SK-N-SH treated with all-trans-retinoic acid at 6 μM for 48 hours (cell line): ENCODE measurements around the gene VAC14.

Experiments used
- ATAC-seq: fragments of 200-7000 bp; cut with Tn5 transposase; 3 replicates; pipeline ENCODE4 v1.9.1; 2020; ENCODE audit warnings: mild to moderate bottlenecking, moderate library complexity
- ARNTL ChIP-seq: fragments of 450-650 bp; formaldehyde crosslinking; IDR thresholded peaks from 2 replicates; pipeline ENCODE4 v1.5.0; 2020; ENCODE audit warnings: low read depth, mild to moderate bottlenecking, moderate library complexity, borderline replicate concordance
- BACH2 ChIP-seq: fragments of 250-450 bp; sonication (Bioruptor Pico); IDR thresholded peaks from 2 replicates; pipeline ENCODE4 v1.9.0; 2021; ENCODE audit warnings: mild to moderate bottlenecking, borderline replicate concordance
- CSDC2 ChIP-seq: fragments of 250-450 bp; sonication (Bioruptor Pico); IDR thresholded peaks from 2 replicates; pipeline ENCODE4 v1.5.0; 2020; ENCODE audit warnings: mild to moderate bottlenecking, moderate library complexity
- ESRRG ChIP-seq: fragments of 250-450 bp; sonication (Bioruptor Pico); IDR thresholded peaks from 2 replicates; pipeline ENCODE4 v1.6.1; 2021; ENCODE audit warnings: mild to moderate bottlenecking
- GLIS3 ChIP-seq: fragments of 250-450 bp; sonication (Bioruptor Pico); IDR thresholded peaks from 2 replicates; pipeline ENCODE4 v1.5.0; 2020; ENCODE audit warnings: mild to moderate bottlenecking, moderate library complexity
- ISL1 ChIP-seq: fragments of 250-450 bp; sonication (Bioruptor Pico); IDR thresholded peaks from 2 replicates; pipeline ENCODE4 v2.1.2; 2022; ENCODE audit warnings: mild to moderate bottlenecking, moderate library complexity
- OSR1 ChIP-seq: fragments of 250-450 bp; sonication (Bioruptor Pico); IDR thresholded peaks from 2 replicates; pipeline ENCODE4 v1.8.0; 2022; ENCODE audit warnings: moderate library complexity, mild to moderate bottlenecking, inconsistent platforms
- PPARA ChIP-seq: fragments of 250-450 bp; sonication (Bioruptor Pico); IDR thresholded peaks from 2 replicates; pipeline ENCODE4 v1.5.0; 2020; ENCODE audit warnings: mild to moderate bottlenecking, borderline replicate concordance
- TCF4 ChIP-seq: fragments of 250-450 bp; sonication (Bioruptor Pico); IDR thresholded peaks from 2 replicates; pipeline ENCODE4 v1.8.0; 2021; ENCODE audit warnings: mild to moderate bottlenecking, moderate library complexity, borderline replicate concordance
- TOX ChIP-seq: fragments of 250-450 bp; sonication (Bioruptor Pico); IDR thresholded peaks from 2 replicates; pipeline ENCODE4 v1.8.0; 2021; ENCODE audit warnings: mild to moderate bottlenecking, moderate library complexity, borderline replicate concordance
- TSHZ2 ChIP-seq: fragments of 250-450 bp; sonication (Bioruptor Pico); IDR thresholded peaks from 2 replicates; pipeline ENCODE4 v1.5.0; 2020; ENCODE audit warnings: mild to moderate bottlenecking, moderate library complexity
- ZC3H10 ChIP-seq: fragments of 250-450 bp; sonication (Bioruptor Pico); IDR thresholded peaks from 2 replicates; pipeline ENCODE4 v1.5.1; 2021; ENCODE audit warnings: mild to moderate bottlenecking, moderate library complexity
- ZFP3 ChIP-seq: fragments of 250-450 bp; sonication (Bioruptor Pico); IDR thresholded peaks from 2 replicates; pipeline ENCODE4 v1.5.0; 2020; ENCODE audit warnings: mild to moderate bottlenecking, moderate library complexity
- ZFP30 ChIP-seq: fragments of 450-650 bp; formaldehyde crosslinking; IDR thresholded peaks from 2 replicates; pipeline ENCODE4 v1.5.0; 2022; ENCODE audit warnings: mild to moderate bottlenecking, moderate library complexity
- ZNF565 ChIP-seq: fragments of 450-650 bp; formaldehyde crosslinking; conservative IDR thresholded peaks from 2 replicates; pipeline ENCODE4 v1.5.0; 2020; ENCODE audit warnings: low read depth, mild to moderate bottlenecking, moderate library complexity
- ZNF70 ChIP-seq: fragments of 450-650 bp; formaldehyde crosslinking; IDR thresholded peaks from 2 replicates; pipeline ENCODE4 v1.5.0; 2020; ENCODE audit warnings: mild to moderate bottlenecking, moderate library complexity
- ZNF8 ChIP-seq: fragments of 450-650 bp; formaldehyde crosslinking; IDR thresholded peaks from 2 replicates; pipeline ENCODE4 v1.5.0; 2020; ENCODE audit warnings: mild to moderate bottlenecking, moderate library complexity
- TF ChIP-seq, protein P1 (sequence below): fragments of 250-450 bp; sonication (Bioruptor Pico); IDR thresholded peaks from 2 replicates; pipeline ENCODE4 v1.8.0; 2021; ENCODE audit warnings: low read depth, mild to moderate bottlenecking, moderate library complexity, borderline replicate concordance

Gene VAC14

GRCh38 chr16:70780546-70780945 is 20.4 kb downstream of the VAC14 start (continued):
- TF ChIP-seq, protein P1, sequence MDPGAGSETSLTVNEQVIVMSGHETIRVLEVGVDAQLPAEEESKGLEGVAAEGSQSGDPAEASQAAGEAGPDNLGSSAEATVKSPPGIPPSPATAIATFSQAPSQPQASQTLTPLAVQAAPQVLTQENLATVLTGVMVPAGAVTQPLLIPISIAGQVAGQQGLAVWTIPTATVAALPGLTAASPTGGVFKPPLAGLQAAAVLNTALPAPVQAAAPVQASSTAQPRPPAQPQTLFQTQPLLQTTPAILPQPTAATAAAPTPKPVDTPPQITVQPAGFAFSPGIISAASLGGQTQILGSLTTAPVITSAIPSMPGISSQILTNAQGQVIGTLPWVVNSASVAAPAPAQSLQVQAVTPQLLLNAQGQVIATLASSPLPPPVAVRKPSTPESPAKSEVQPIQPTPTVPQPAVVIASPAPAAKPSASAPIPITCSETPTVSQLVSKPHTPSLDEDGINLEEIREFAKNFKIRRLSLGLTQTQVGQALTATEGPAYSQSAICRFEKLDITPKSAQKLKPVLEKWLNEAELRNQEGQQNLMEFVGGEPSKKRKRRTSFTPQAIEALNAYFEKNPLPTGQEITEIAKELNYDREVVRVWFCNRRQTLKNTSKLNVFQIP (CRISPR knock-in tag), result no peak
- TF ChIP-seq ZC3H10 (CRISPR knock-in tag), result no peak
- TF ChIP-seq ZNF565, result no peak

- ATAC-seq, result peak; percentile 56
- TF ChIP-seq PPARA (CRISPR knock-in tag) (no peak), ISL1 (no peak), ZNF70 (CRISPR knock-in tag) (no peak), ZFP30 (CRISPR knock-in tag) (no peak), ZNF8 (CRISPR knock-in tag) (no peak), ZFP3 (no peak), CSDC2 (CRISPR knock-in tag) (no peak)
These were observed 21.6 kb downstream of the VAC14 start for GRCh38 chr16:70779361-70779760.

- TF ChIP-seq ARNTL, result no peak
- no peak for TF ChIP-seq ZFP3
- TF ChIP-seq ISL1, result no peak
- peak; percentile 82 for ATAC-seq
These were observed 22.1 kb downstream of the VAC14 start for GRCh38 chr16:70778901-70779309.

GRCh38 chr16:70777973-70778406 is 23.0 kb downstream of the VAC14 start:
- no peak for TF ChIP-seq ZNF565
- no peak for TF ChIP-seq CSDC2 (CRISPR knock-in tag)
- TF ChIP-seq BACH2, result no peak
- ATAC-seq, result no peak

- TF ChIP-seq ZFP30 (CRISPR knock-in tag), result no peak
- TF ChIP-seq TCF4 (CRISPR knock-in tag), result no peak
- no peak for TF ChIP-seq ZNF565
- ATAC-seq, result no peak
These were observed 23.5 kb downstream of the VAC14 start for GRCh38 chr16:70777496-70777895.

GRCh38 chr16:70775399-70775798 is 25.6 kb downstream of the VAC14 start:
- ATAC-seq, result no peak
- no peak for TF ChIP-seq ESRRG (CRISPR knock-in tag)
- TF ChIP-seq, protein P1 (CRISPR knock-in tag), result no peak
- no peak for TF ChIP-seq OSR1 (CRISPR knock-in tag)
- TF ChIP-seq GLIS3 (CRISPR knock-in tag), result no peak
- no peak for TF ChIP-seq ZNF8 (CRISPR knock-in tag)
- TF ChIP-seq TOX, result no peak
- TF ChIP-seq TSHZ2, result no peak
- TF ChIP-seq BACH2, result no peak
- no peak for TF ChIP-seq ZNF70 (CRISPR knock-in tag)

- ATAC-seq, result no peak
- TF ChIP-seq OSR1 (CRISPR knock-in tag), result no peak
These were observed 26.7 kb downstream of the VAC14 start for GRCh38 chr16:70774261-70774660.

GRCh38 chr16:70772493-70772892 is 28.5 kb downstream of the VAC14 start:
- no peak for ATAC-seq
- TF ChIP-seq ISL1, result no peak
- no peak for TF ChIP-seq CSDC2 (CRISPR knock-in tag)
- no peak for TF ChIP-seq TOX
- no peak for TF ChIP-seq TSHZ2
- no peak for TF ChIP-seq TCF4 (CRISPR knock-in tag)
- TF ChIP-seq ZC3H10 (CRISPR knock-in tag), result no peak
- TF ChIP-seq ZFP30 (CRISPR knock-in tag), result no peak
- TF ChIP-seq OSR1 (CRISPR knock-in tag), result no peak
